GM19463 (cell line): Measurements from ENCODE around the gene SERPINA3.
"Not testable (repeated sequence)": the region's sequence is repeated elsewhere in the genome, so short reads cannot be mapped to it uniquely, and the experiment has no call there.

ENCODE experiments used
- ATAC-seq: cut with Tn5 transposase; IDR thresholded peaks from one replicate; pipeline ENCODE4 v1.9.1; 2021; ENCODE audit warnings: mild to moderate bottlenecking, moderate library complexity; ENCODE audit not compliant: unreplicated experiment

SERPINA3 gene

DNA sequence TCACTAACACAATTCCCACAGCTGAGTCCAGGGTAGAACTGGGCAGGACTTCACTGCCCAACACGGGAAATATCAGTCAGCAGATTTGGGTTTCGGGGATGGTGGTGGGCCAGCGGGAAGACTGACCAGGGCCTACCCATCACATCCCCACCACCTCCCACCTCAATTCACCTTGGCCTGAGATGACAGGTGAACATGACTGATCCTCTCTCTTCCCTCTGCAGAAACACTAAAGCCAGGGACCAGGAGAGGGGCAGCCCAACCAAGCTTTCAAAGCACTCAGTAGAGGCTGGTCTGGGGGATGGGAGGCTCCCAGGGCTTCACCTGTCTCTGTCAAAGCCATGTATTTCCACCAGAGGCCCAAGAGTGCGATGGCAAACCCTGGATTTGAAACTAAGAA lies 28.6 kb upstream of the SERPINA3 start:
- no peak for ATAC-seq

GRCh38 chr14:94584591-94585280 lies 27.5 kb upstream of the SERPINA3 start:
- ATAC-seq: no peak

DNA sequence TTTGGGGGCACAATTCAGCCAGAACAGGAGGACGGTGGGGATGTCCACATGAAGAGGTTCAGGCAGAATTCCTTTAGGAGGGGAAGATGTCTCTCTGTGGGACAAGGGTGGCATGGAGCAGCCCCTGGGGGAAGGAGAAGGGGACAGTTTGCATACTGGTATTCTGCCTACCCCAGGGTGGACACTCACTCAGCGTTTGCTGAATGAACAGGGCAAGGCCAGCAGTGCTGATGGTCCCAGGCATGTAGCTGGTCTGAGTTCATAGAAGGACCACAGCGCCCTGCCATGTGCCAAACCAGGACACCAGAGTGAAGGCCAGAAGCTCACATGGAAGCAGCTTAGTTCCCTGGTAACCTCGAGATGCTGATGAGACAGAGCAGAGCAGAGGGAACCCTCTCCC lies 25.6 kb upstream of the SERPINA3 start:
- no peak for ATAC-seq

- ATAC-seq: no peak
Observed at GRCh38 chr14:94588311-94588710, 23.9 kb upstream of the SERPINA3 start.

DNA sequence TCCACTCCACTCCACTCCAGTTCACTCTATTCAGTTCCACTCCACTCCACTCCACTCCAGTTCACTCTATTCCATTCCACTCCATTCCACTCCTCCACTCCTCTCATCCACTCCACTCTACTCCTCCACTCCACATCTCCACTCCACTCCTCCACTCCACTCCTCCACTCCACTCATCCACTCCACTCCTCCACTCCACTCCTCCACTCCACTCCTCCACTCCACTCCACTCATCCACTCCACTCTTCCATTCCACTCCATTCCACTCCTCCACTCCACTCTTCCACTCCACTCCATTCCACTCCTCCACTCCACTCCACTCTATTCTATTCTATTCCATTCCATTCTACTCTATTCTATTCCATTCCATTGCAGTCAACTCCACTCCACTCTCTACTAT lies 21.1 kb upstream of the SERPINA3 start:
- no peak for ATAC-seq

- no peak for ATAC-seq
Observed at GRCh38 chr14:94591871-94592270, 20.3 kb upstream of the SERPINA3 start.

GRCh38 chr14:94592457-94592856 lies 19.7 kb upstream of the SERPINA3 start:
- no peak for ATAC-seq

DNA sequence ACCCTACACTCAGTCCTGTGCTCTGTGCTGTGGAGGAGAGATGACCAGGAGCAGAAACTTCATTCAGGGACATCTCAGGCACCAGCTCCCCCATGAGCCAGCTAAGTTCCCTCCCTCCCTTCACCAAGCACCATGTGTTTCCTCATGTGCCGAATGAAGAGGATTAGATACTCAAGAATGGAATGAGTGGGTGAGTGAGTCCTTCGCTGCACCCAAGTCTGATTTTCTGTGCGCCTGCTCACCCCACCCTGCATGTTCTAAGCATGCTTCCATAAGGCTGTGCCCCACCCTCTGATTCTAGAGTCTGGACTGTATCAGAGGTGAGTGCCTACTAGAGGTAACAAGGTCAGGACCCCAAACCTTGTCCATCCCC lies 18.8 kb upstream of the SERPINA3 start:
- ATAC-seq: no peak

DNA sequence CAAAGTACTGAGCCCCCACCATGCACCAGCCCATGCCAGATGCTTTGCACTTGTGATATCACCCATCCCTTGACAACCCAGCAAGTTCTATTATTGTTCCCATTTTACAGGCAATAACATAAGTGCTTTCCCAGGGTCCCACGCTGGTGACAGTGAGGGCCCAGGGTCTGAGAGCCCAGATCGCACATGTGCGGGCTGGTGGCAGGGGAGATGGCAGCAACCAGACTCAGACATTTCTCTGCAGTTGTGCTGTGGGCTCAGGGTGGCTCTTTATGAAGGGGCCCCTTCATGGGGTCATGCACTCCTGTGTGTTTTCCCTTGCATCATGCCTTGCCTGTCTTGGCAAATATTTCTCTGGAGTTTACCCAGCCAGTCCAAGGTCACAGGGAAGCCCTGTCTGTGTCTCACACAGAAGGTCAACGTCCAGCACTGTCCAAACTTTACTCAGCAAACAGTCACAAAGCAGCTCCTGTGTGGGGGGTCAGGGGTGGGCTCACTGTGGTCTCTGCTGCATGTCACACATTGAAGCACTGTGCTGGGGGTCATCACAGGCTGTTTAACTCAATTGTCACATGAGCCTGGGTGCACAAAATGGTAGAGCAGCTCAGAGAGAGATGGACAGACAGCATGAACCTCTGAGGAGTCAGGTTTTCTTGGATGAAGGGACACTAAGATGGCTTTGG lies 18.3 kb upstream of the SERPINA3 start:
- no peak for ATAC-seq

DNA sequence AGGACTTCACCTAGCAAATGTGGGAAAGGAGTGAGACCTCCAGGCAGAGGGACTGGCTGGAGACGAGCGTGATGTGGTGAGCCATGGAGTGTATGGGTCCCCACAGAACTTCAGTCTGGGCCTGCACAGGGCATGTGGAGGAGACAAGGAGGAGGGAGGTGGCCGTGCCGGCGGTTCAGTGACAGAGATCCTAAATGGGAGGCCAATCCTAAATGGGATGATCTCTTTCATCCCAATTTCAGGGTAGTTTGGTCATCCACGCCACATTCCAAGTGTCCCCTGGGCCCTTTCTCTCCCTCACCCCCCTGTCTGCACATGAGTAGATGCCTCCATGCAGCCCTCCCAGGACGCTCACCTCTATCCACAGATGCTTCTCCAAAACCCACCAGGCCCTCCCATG lies 17.8 kb upstream of the SERPINA3 start:
- ATAC-seq: no peak

- ATAC-seq: no peak
Observed at GRCh38 chr14:94595912-94596311, 16.3 kb upstream of the SERPINA3 start.

DNA sequence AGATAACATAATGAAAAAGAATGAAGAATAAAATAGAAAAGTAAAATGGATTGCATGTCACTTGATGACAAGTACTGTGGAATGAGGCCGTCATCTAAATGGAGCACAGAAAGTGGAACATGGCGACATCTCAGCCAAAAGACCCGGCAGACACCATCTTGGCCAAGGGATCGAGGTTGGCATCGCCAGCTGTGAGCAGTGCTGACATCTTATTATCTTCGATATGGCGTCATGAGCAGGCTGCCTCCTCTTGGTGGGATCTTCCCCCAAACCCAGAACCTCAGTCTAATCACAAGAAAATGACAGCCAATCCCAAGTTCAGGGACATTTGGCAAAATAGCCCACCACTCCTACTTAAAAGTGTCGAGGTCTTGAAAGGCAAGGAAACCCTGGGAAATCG lies 15.8 kb upstream of the SERPINA3 start:
- no peak for ATAC-seq

DNA sequence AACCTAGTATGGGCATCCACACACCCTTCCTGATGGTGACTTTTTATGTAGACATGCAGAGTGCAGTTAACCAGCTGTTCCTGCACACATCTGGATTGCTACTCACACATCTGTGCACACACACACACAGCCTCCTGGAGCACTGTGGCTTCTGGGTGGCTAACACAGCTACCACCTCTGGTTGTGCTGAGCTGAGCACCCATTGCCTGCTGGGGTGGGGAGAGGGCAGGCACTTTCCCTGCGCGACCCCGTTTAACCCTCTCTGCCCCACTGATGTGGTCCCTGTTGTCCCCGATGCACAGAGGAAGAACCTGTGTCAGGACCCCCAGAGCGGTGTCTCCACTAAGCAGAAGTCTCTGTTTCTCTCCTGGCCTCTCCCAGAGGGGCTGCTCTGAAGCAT lies 14.4 kb upstream of the SERPINA3 start:
- no peak for ATAC-seq

GRCh38 chr14:94598506-94598815 lies 13.7 kb upstream of the SERPINA3 start:
- ATAC-seq: no peak

DNA sequence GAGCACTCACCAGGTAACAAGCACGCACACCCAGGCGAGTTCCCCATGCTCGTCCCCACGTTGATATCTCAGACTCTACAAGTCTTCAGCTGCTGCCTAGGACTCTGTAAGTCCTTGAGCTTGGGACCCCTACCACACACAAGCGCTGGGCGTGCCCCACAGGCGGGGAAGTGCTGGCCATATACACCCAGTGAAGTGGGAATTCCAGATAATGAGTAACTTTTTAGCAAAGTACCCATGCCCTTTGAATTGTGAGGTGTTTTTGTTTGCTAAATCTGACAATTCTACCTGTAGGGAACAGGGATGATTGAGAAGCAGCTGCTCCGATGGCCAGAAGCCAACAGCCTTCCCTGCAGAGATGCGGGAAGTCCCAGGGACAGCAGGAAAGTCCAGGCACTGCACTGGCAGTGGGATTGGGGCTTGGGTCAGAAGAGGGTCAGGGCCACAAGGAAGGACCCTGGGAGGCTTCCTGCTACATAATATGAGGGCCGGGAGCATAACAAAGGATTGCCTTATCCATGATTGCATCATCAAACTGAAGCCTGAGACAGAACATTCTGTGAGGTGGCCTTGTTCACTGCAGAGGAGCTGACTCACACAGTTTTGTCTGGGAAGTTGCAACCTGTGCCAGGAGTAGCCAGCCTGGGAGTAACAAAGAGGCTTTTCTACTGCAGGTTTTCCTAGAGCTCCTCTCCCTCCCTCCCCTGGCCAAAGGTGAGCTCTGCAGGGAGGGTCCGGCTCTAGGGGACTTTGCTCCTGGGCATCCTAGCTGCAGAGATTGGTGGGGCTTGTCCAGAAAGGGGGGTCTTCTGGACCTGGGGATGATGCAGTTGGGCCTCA lies 13.2 kb upstream of the SERPINA3 start:
- ATAC-seq: no peak

GRCh38 chr14:94599656-94600004 lies 12.6 kb upstream of the SERPINA3 start:
- ATAC-seq: no peak

DNA sequence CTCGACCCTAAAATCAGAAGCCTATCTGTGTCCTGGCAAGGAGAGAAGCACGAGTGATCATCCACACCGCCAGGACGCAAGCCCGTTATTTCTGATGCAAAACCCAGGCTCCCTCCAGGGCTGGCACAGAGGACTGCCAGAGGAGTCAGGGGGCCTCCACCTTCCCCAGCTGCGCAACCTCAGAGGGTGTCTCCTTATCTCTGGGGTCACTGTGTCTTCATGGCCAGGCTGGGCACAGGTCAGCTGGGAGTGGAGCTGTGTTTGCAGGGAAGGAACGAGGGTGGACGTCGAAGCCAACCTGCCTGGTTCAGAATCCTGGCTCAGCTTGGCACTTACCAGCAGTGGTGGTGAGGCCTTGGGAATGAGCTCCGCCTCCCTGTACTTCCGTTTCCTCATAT lies 12.0 kb upstream of the SERPINA3 start:
- ATAC-seq: no peak

GRCh38 chr14:94601884-94602391 lies 10.3 kb upstream of the SERPINA3 start:
- no peak for ATAC-seq

- no peak for ATAC-seq
Observed at GRCh38 chr14:94602722-94603121, 9.5 kb upstream of the SERPINA3 start.

DNA sequence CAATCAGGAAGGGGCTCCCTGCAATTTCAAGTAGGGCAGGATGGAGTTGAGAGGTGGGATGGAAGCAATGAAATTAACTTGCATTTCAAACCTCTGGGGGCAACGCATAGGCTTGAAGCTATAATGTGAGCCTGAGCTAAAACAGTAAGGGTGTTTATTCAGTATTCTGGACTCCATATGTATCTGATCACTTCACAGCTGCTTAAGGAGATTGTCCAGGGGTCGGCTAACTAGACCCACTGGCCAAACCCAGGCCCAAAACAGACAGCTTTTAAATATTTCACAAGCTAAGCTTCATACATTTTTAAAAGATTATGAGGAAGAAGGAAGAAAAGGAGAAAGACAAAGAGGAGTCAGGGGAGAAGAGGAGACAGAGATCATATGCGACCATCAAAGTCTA lies 6.8 kb upstream of the SERPINA3 start:
- no peak for ATAC-seq

DNA sequence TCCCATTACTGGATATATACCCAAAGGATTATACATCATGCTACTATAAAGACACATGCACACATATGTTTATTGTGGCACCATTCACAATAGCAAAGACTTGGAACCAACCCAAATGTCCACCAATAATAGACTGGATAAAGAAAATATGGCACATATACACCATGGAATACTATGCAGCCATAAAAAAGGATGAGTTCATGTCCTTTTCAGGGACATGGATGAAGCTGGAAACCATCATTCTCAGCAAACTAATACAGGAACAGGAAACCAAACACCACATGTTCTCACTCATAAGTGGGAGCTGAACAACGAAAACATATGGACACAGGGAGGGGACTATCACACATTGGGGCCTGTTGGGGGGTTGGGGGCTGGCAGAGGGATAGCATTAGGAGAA lies 3.2 kb upstream of the SERPINA3 start:
- not testable (repeated sequence) for ATAC-seq

DNA sequence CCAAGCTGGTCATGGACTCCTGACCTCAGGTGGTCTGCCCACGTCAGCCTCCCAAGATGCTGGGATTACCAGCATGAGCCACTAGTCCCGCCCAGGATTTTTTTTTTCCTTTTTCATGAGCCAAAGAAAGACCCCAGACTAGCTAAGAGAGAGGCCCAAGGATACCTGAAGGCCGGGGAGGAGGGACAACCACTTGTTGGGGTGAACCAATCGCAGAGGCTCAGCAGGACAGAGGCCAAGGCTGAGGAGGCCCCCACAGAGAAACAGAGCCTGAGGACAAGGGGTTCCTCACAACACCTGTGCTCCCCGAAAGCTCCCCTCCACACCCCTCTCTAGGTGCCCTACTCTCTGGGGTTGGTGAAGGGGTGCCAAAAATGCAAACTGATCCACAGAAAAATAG lies 1.0 kb upstream of the SERPINA3 start:
- no peak for ATAC-seq
